Mesendoderm (in vitro differentiated cells): ENCODE results near the gene LARP4B.
A peak's percentile ranks its signal among the peaks of the same experiment; 100 is the strongest.

Experiments used
- DNase-seq: peaks from one replicate; pipeline ENCODE4 v3.0.0; 2013
- H2AK5ac ChIP-seq: 2 replicates; pipeline ENCODE4 v1.6.1; 2013; ENCODE audit warnings: low read length, inconsistent platforms
- H2BK120ac ChIP-seq: 2 replicates; pipeline ENCODE4 v1.6.1; 2013; ENCODE audit warnings: low read depth, mild to moderate bottlenecking, low read length, moderate library complexity, mixed read lengths
- H2BK15ac ChIP-seq: replicated peaks from 2 replicates; pipeline ENCODE4 v1.6.1; 2013; ENCODE audit warnings: low read depth, mild to moderate bottlenecking, moderate library complexity
- H2BK5ac ChIP-seq: 2 replicates; pipeline ENCODE4 v1.6.1; 2013; ENCODE audit warnings: low read length, inconsistent platforms
- H3K18ac ChIP-seq: 2 replicates; pipeline ENCODE4 v1.6.1; 2013; ENCODE audit warnings: mild to moderate bottlenecking, low read length, mixed read lengths
- H3K23ac ChIP-seq: one replicate; pipeline ENCODE4 v1.6.1; 2013; ENCODE audit warnings: low read length
- H3K27ac ChIP-seq: 2 replicates; pipeline ENCODE4 v1.5.1; 2013; ENCODE audit warnings: low read depth, mild to moderate bottlenecking, inconsistent platforms, low read length, moderate library complexity
- H3K27me3 ChIP-seq: 2 replicates; pipeline ENCODE4 v1.6.1; 2013; ENCODE audit warnings: low read length, control low read depth, mild to moderate bottlenecking, inconsistent platforms; ENCODE audit not compliant: insufficient read depth, poor library complexity
- H3K36me3 ChIP-seq: 2 replicates; pipeline ENCODE4 v1.6.1; 2013; ENCODE audit warnings: low read length, inconsistent platforms; ENCODE audit not compliant: control insufficient read depth, insufficient read depth
- H3K4ac ChIP-seq: one replicate; pipeline ENCODE4 v1.6.1; 2013; ENCODE audit warnings: low read depth, mild to moderate bottlenecking, low read length, moderate library complexity
- H3K4me1 ChIP-seq: 2 replicates; pipeline ENCODE4 v1.6.1; 2013; ENCODE audit warnings: low read depth, low read length, inconsistent platforms; ENCODE audit not compliant: control insufficient read depth
- H3K4me2 ChIP-seq: 2 replicates; pipeline ENCODE4 v1.6.1; 2013; ENCODE audit warnings: low read length
- H3K4me3 ChIP-seq: 2 replicates; pipeline ENCODE4 v1.5.1; 2013; ENCODE audit warnings: mild to moderate bottlenecking, low read length
- H3K56ac ChIP-seq: one replicate; pipeline ENCODE4 v1.6.1; 2013; ENCODE audit warnings: low read length
- H3K79me1 ChIP-seq: 2 replicates; pipeline ENCODE4 v1.6.1; 2013; ENCODE audit warnings: low read length, inconsistent platforms
- H3K79me2 ChIP-seq: 2 replicates; pipeline ENCODE4 v1.6.1; 2013; ENCODE audit warnings: mild to moderate bottlenecking, low read length; ENCODE audit not compliant: control insufficient read depth, insufficient read depth
- H3K9ac ChIP-seq: 2 replicates; pipeline ENCODE4 v1.6.1; 2013; ENCODE audit warnings: low read length, inconsistent platforms
- H4K5ac ChIP-seq: one replicate; pipeline ENCODE4 v1.6.1; 2013; ENCODE audit warnings: low read length
- H4K8ac ChIP-seq: one replicate; pipeline ENCODE4 v1.6.1; 2013; ENCODE audit warnings: low read depth, mild to moderate bottlenecking, control low read depth, low read length, moderate library complexity
- WGBS: extraction: QIAGEN DNeasy Blood & Tissue Kit; methylation state at CpG from one replicate; pipeline ENCODE4 v1.1.7; 2013; ENCODE audit warnings: low lambda C conversion rate, missing lambda C conversion rate; ENCODE audit not compliant: insufficient coverage; ENCODE audit errors: extremely low coverage; 5-methylcytosine and 5-hydroxymethylcytosine counted together

LARP4B gene

GRCh38 chr10:927131-927530, 4.4 kb downstream of the LARP4B start:
- no peak overlapping the region for H4K8ac ChIP-seq
- H2BK120ac ChIP-seq: no peak overlapping the region
- no peak overlapping the region for H3K27ac ChIP-seq
- H3K79me2 ChIP-seq: peaks cover 83% of the 10 kb centered on the region
- peaks cover 3% of the 10 kb centered on the region for H3K79me1 ChIP-seq
- H3K23ac ChIP-seq: no peak overlapping the region
- no peak overlapping the region for H3K56ac ChIP-seq
- no peak for DNase-seq
- WGBS: no CpG with 5 or more reads among the region's 2 CpGs
- H3K27me3 ChIP-seq: no peaks in the 10 kb centered on the region
- no peak overlapping the region for H4K5ac ChIP-seq
- no peak overlapping the region for H3K18ac ChIP-seq
- H2AK5ac ChIP-seq: no peak overlapping the region
- no peak overlapping the region for H2BK15ac ChIP-seq
- no peak overlapping the region for H3K4me2 ChIP-seq
- no peak overlapping the region for H3K4me3 ChIP-seq
- H3K4me1 ChIP-seq: no peaks in the 10 kb centered on the region
- no peak overlapping the region for H3K9ac ChIP-seq
- no peaks in the 10 kb centered on the region for H3K36me3 ChIP-seq
- H2BK5ac ChIP-seq: no peak overlapping the region
- no peak overlapping the region for H3K4ac ChIP-seq

GRCh38 chr10:926075-926698, 5.3 kb downstream of the LARP4B start:
- Histone ChIP-seq H4K5ac (no peak overlapping the region), H3K27ac (no peak overlapping the region), H3K79me2 (peaks cover 92% of the 10 kb centered on the region), H2BK15ac (no peak overlapping the region), H3K4me3 (no peak overlapping the region), H3K4me2 (no peak overlapping the region), H4K8ac (no peak overlapping the region), H3K9ac (no peak overlapping the region), H3K27me3 (no peaks in the 10 kb centered on the region), H3K23ac (no peak overlapping the region), H3K56ac (no peak overlapping the region), H3K4ac (no peak overlapping the region), H3K4me1 (no peaks in the 10 kb centered on the region), H3K36me3 (no peaks in the 10 kb centered on the region), H3K79me1 (peaks cover 6% of the 10 kb centered on the region), H2BK5ac (no peak overlapping the region), H2BK120ac (no peak overlapping the region), H3K18ac (no peak overlapping the region), H2AK5ac (no peak overlapping the region)
- no peak for DNase-seq
- WGBS: no CpG with 5 or more reads among the region's 4 CpGs

- Histone ChIP-seq H3K79me2 (peaks cover 91% of the 10 kb centered on the region), H3K4me3 (no peak overlapping the region), H3K27me3 (no peaks in the 10 kb centered on the region), H3K56ac (no peak overlapping the region), H3K4me2 (no peak overlapping the region), H2AK5ac (no peak overlapping the region), H3K9ac (no peak overlapping the region), H3K79me1 (peaks cover 7% of the 10 kb centered on the region), H3K23ac (no peak overlapping the region), H3K4ac (no peak overlapping the region), H2BK15ac (no peak overlapping the region), H3K36me3 (no peaks in the 10 kb centered on the region), H3K27ac (no peak overlapping the region), H4K5ac (no peak overlapping the region), H2BK120ac (no peak overlapping the region), H2BK5ac (no peak overlapping the region), H3K18ac (no peak overlapping the region), H3K4me1 (no peaks in the 10 kb centered on the region), H4K8ac (no peak overlapping the region)
- no CpG with 5 or more reads among the region's 4 CpGs for WGBS
- peak; percentile 51 for DNase-seq
These were observed 7.0 kb downstream of the LARP4B start for GRCh38 chr10:924524-924859.

- H4K8ac ChIP-seq: no peak overlapping the region
- H2BK120ac ChIP-seq: no peak overlapping the region
- H3K4me3 ChIP-seq: no peak overlapping the region
- no peak overlapping the region for H3K23ac ChIP-seq
- H3K4ac ChIP-seq: no peak overlapping the region
- no peak overlapping the region for H2AK5ac ChIP-seq
- H3K4me2 ChIP-seq: no peak overlapping the region
- no peaks in the 10 kb centered on the region for H3K36me3 ChIP-seq
- H3K27ac ChIP-seq: no peak overlapping the region
- no peaks in the 10 kb centered on the region for H3K4me1 ChIP-seq
- no peak overlapping the region for H4K5ac ChIP-seq
- no peak overlapping the region for H3K56ac ChIP-seq
- H3K79me1 ChIP-seq: peaks cover 9% of the 10 kb centered on the region
- WGBS: no CpG with 5 or more reads among the region's 8 CpGs
- H2BK15ac ChIP-seq: no peak overlapping the region
- no peak for DNase-seq
- H3K18ac ChIP-seq: no peak overlapping the region
- H3K27me3 ChIP-seq: no peaks in the 10 kb centered on the region
- H3K9ac ChIP-seq: no peak overlapping the region
- H3K79me2 ChIP-seq: peaks cover 91% of the 10 kb centered on the region
- no peak overlapping the region for H2BK5ac ChIP-seq
These were observed 7.5 kb downstream of the LARP4B start for GRCh38 chr10:923844-924523.

GRCh38 chr10:921471-922414, 9.8 kb downstream of the LARP4B start:
- Histone ChIP-seq H3K4me2 (no peak overlapping the region), H2BK120ac (no peak overlapping the region), H3K36me3 (no peaks in the 10 kb centered on the region), H3K4ac (no peak overlapping the region), H3K79me1 (peaks cover 14% of the 10 kb centered on the region), H4K8ac (no peak overlapping the region), H3K56ac (no peak overlapping the region), H3K79me2 (peaks cover 85% of the 10 kb centered on the region), H3K4me3 (no peak overlapping the region), H3K27me3 (no peaks in the 10 kb centered on the region), H3K27ac (no peak overlapping the region), H4K5ac (no peak overlapping the region), H3K18ac (no peak overlapping the region), H2AK5ac (no peak overlapping the region), H2BK15ac (no peak overlapping the region), H3K23ac (no peak overlapping the region), H3K9ac (no peak overlapping the region), H3K4me1 (no peaks in the 10 kb centered on the region), H2BK5ac (no peak overlapping the region)
- WGBS: no CpG with 5 or more reads among the region's 14 CpGs
- no peak for DNase-seq
